Stimulated activated CD4-positive, alpha-beta T cell treated with anti-CD3 and anti-CD28 coated beads, TNF-alpha, amount 100 ng/mL, for 48 hours (primary cell): ENCODE data around the gene TRHDE.

Source experiments
- DNase-seq, 3 donors: peaks; one replicate each; pipeline ENCODE4 v3.0.0-alpha.2; 2020; ENCODE audit warnings: low read depth in 3 of 3

Gene TRHDE

DNA sequence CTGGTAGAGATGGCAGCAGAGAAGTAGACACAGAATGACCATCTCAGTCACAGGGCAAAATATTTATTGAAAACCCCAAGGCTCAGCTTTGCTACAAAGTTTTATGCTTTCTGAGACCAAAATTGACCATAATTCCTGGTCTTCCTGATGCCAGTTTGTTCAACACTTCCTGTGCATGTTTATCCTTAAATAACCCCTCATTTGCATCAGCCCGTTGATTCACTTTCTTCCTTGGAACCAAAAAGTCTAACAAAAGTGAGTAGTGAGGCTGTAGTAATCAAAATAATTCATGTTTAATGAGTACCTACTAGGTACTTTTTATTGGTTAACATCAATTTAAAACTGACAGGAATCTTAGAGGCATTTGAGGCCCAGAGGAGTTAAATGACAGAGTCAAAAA, 51.7 kb downstream of the TRHDE start:
- no peak for DNase-seq

DNA sequence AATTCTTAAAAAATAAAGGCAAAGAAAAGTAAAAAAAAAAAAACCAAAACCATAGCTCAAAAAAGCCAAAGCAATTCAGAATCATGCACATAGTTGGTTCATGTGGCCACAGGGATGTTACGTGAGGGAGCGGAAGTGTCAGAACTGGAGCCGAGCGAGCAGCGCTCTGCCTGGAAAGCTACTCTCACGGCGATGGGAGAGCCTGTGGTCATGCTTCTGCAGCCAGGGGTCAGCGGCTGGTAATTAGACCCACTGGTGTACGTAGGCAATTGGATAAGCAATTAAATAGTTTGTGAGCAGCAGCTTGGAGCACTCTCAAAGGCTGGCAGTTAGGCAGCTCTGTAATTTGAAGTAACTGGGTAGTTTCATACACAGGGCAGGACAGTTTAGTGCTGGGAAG, 58.1 kb downstream of the TRHDE start:
- no peak for DNase-seq

GRCh38 chr12:72330784-72331183, 58.6 kb downstream of the TRHDE start:
- DNase-seq: no peak

DNA sequence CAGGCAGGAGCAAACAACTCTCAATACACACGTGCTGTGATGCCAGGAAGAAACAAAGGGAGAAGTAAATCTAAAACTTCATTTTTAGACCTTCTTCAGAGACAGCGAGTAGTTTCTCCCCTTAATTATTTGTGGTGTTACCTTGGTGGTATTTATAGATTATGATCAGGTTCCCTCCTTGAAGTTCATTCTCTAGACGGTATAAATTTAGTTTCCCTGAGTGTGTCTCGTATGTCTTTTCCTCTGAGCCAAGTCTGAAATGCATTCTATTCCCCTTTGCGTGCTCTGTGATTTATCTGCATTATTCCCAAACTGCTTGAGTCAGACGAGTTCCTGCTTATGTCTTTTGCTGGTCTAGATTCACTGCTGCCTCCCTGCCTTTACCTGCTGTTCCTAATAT, 65.2 kb downstream of the TRHDE start:
- DNase-seq: no peak

DNA sequence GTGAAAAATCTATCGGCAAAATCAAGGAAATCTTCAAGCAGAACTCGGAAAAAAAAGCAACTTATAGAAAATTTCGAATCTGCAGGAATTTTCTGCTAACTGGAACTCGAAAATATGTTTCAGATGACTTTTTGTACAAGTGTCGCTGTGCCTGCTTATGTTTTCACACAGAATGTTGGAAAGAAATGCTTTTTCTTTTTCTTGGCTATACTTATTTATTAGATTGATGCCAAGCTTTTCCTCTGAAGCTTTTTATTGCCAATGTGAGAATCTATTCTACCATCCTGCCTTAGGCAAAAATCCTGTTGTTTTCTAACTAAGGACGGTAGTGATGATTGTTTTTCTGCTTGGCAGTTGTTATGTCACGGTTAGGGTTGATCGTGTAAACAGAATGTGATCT, 65.8 kb downstream of the TRHDE start:
- no peak for DNase-seq

GRCh38 chr12:72338437-72338836, 66.3 kb downstream of the TRHDE start:
- DNase-seq: no peak

- DNase-seq: peak; percentile 0 to 28 (median 18)
Measured at GRCh38 chr12:72346363-72346944, 74.3 kb downstream of the TRHDE start.

GRCh38 chr12:72349491-72349890, 77.3 kb downstream of the TRHDE start:
- DNase-seq: no peak

DNA sequence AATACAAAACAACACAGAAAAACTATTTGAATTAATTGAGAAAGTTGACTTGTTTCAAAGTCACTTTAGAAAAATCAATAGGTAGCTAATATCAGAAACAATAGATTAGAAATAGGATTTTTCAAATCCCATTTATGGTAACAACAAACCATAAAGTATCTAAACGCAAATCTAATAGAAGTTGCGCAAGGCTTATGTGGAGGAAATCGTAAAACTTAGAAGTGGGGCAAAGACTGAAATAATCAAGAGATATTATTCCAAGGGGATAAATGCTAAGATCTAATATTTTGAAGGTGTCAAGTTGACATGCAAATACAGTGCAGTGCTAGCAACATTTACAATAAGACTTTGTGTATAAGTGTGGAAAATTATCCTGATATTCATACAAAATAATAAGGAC, 87.2 kb downstream of the TRHDE start:
- DNase-seq: no peak

DNA sequence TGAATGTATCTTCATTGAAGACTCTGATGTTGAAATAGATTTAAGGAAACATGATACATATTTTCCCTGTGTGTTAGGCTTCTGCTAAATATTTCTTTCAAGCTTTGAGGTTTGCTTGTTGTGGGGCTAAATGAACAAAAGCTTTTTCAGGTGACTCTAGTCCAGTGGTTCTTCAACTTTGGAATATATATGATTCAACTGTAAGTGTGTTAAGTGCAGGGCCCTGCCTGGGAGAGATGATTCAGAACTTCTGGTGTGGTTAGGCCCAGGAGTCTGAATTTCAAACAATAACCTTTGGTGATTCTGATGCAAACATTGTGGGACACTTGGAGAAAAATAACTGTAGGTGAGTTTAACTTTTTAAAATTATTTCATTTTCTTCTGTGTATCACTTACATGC, 93.0 kb downstream of the TRHDE start:
- DNase-seq: no peak

- DNase-seq: no peak
Measured at GRCh38 chr12:72366255-72366654, 94.1 kb downstream of the TRHDE start.

DNA sequence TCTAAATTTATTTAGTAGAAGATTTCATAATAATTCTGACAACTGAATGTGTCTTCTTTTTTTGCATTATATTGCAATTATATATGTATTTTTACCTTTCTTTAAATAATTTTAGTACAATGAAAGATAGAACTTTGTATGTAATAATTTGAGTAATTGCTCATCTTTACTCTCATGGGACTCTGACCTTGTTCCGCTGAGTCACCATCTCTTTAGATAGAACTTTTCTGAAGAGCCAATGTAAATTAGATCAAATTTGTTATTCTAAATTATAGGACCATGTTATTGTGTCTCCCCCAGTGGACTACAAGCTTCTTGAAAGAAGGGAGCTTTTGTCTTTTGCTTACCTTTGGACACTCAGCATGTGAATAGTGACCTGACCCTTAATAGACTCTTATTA, 96.1 kb downstream of the TRHDE start:
- DNase-seq: no peak

DNA sequence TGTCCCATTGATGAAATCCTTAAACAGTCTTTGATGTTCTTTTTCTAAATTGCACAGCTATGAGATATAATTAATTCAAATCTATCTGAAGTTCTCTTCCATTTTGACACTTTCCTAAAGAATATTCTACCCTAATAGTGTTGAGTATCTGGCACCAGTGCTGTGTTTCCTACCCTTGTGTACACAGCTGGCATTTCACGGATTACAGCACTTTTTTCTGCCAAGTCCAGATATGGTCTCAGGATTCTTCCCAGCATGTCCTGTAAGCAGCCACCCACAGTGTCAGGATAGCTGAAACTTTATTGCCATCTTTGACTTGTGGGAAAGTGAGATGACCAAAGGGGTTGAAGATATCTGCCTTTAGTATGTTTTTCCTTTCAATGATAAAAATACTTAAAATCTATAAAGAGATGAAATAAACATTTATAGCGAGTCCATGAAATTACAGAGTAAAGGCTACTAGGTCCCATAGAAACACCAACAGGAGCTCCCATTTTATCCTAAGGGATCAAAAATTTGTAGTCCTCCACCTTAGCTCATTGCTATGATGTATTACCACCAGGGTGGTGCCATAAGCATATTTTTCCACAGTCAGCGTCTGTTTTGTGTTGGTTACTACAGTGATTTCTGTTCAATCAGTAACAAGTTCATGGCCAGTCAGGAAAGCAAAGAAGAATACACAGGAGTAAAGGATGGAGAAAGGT, 96.7 kb downstream of the TRHDE start:
- DNase-seq: no peak

DNA sequence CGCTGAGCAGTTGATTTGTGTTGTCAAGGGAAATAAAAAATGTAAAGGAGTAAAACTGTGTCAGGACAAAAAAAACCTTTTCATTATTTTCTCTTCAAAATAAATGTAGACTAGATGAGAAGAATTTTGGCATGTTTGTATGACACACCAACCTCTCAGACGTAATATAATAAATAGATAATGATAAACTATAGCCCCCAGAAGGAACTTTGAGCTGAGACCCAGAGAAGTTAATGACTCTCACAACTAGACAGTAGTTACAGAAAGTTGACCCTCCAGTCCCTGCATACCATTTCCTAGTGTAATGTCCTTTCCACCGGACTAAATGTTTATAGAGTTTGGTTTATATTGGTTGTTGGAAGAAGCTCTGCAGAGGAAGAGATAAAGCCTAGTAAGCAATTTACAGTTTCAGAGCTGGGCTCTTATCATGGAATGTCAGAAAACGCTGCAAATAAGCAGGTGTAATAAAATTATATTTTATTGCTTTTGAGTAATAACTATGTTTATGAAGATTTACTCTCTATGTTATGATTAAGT, 97.3 kb downstream of the TRHDE start:
- DNase-seq: no peak

DNA sequence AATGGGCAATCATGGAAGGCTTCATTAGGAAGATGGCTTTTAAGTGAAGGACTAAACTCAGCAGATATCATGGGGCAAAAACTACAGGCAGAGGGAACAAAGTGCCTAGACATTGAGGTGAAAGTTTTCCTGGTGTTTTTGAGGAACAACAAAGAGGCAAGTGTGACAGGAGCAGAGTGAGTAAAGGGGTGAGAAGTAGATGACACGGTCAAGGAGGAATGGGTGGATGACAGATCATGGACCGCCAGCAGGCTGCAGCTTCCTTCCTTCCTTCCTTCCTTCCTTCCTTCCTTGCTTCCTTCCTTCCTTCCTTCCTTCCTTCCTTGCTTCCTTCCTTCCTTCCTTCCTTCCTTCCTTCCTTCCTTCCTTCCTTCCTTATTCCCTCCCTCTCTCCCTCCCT, 108.3 kb downstream of the TRHDE start:
- DNase-seq: no peak

- DNase-seq: no peak
Measured at GRCh38 chr12:72388322-72388721, 116.2 kb downstream of the TRHDE start.

GRCh38 chr12:72390146-72390545, 118.0 kb downstream of the TRHDE start:
- DNase-seq: no peak

DNA sequence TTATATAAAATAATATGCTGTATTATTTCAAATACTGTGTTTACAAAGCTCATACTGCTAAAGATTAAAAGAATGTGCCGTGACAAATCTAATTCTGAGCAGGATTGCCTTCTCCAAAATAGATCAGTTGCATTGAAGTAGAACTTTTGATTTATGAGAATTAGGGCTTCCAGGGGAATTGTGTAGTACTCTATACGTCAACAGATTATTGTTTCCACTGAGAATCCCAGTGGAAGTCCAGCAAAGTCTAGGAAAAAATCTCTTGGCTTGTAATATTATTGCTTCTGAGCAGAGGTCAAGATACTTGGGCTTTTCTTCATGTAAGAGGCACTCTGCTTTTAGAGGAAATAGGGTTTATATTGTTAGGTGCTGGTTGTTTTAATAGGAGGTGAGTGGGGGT, 133.9 kb downstream of the TRHDE start:
- DNase-seq: no peak

DNA sequence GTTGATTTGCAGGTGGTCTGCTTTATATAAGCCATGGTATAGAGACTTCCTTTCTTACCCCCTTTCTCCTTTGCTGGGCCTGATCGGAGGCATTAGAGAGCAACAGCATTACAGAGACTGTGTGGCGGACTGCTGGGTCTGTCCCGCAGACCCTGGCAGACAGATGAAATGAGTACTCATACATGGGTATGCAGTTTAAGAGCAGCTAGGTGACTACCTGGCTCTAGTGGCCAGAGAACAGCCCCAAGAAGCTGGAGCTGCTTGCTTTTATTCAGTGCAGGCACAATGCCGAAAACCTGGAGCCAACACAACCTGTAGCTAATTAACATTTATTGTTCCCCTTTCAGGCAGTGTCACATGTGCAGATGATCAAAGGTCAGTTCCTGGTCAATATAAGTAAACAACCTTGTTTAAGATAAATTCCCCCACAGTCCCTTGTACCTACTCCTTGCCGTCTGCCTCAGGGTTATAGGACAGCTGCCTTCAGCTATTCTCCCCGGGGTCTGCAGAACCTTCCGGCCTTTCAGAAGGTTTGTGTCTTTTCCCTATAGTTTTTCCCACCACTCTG, 160.0 kb downstream of the TRHDE start:
- no peak for DNase-seq

DNA sequence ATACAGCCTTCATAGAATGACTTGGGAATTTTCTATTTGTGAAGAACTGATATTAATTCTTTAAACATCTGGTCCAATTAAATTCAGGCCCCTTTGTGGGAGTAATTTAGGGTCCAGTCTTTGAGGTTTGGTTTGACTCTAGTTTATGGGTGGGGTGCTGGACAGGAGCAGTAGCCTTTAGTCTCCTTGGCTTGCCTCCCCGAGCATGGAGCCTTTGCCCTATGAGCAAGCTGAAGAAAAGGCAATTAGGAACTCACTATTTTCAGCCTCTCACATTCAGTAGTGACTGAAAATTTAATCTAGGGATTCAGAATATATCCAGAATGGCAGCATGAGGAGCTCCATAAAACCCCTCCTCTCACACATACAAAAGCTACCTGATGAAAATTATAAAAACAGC, 161.1 kb downstream of the TRHDE start:
- no peak for DNase-seq

GRCh38 chr12:72434999-72435398, 162.8 kb downstream of the TRHDE start:
- no peak for DNase-seq

- no peak for DNase-seq
Measured at GRCh38 chr12:72442217-72442616, 170.0 kb downstream of the TRHDE start.

DNA sequence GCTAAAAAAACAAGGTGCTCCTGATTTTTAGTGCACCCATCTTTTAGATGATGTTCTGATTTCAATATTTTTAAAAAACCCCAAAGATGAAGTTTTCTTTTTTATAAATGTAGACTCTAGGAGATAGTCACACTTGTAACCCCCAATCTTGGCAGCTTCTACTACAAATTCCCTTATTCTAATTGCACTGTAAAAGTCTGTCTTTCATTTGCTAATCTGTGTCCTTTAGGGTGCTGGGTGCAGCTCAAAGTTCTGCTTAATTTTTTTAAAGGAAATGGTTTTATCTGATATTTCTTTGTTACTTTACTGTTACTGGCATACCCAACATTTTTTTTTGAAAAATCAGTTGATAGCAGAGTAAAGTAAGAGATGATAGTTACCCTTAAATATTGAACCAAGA, 172.0 kb downstream of the TRHDE start:
- no peak for DNase-seq
